GM12864 (cell line): Measurements from ENCODE around the gene CHAF1B.

ENCODE experiments used
- DNase-seq: peaks from one replicate; pipeline ENCODE4 v3.0.0-alpha.2; 2011; ENCODE audit warnings: low read depth
- H3K4me3 ChIP-seq: 2 replicates; pipeline ENCODE4 v1.5.1; 2011; ENCODE audit warnings: mild to moderate bottlenecking, low read depth, low read length, control low read depth
- TF ChIP-seq, protein P1 (sequence below): IDR thresholded peaks from 2 replicates; pipeline ENCODE4 v1.5.1; 2011; ENCODE audit warnings: low read depth, mild to moderate bottlenecking, moderate library complexity, low read length, control low read depth, inconsistent platforms; ENCODE audit errors: missing control alignments

CHAF1B gene

DNA sequence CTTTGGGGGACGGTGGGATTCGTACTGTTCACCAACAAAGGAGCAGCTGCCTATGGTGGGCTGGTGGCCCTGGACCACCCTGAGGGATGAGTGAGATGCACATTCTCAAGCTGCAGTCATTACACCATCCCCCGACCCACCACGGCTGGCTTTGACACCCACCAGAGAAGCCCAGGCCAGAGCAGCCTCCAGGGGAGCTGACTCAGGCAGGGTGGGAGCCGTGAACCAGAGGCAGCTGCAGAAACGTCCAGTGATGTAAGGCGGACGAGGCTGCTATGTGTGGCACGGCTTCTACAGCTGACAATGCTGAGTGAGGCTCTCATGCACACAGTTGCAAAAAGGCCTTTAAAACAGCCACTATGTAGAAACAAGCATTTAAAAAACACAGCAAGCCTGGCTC is 40.1 kb downstream of the CHAF1B start:
- no peak overlapping the region for H3K4me3 ChIP-seq
- no peak for DNase-seq

DNA sequence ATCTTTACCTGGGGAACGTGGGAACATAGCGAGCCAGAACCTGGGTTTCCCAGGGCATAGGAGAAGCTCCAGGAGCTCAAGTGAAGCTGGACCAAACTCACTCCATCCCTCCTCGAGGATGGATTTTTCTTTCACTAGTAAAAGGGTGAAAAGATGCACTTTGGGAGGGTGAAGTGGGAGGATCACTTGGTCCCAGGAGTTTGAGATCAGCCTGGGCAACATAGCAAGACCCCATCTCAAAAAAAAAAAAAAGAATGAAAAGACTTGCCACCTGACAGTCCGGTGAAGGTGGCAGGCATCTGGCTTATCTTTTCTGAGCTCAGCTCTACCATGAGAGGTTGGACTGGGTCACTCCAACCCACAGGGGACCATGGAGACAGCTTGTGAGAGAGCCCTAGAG is 42.3 kb downstream of the CHAF1B start:
- TF ChIP-seq, protein P1, sequence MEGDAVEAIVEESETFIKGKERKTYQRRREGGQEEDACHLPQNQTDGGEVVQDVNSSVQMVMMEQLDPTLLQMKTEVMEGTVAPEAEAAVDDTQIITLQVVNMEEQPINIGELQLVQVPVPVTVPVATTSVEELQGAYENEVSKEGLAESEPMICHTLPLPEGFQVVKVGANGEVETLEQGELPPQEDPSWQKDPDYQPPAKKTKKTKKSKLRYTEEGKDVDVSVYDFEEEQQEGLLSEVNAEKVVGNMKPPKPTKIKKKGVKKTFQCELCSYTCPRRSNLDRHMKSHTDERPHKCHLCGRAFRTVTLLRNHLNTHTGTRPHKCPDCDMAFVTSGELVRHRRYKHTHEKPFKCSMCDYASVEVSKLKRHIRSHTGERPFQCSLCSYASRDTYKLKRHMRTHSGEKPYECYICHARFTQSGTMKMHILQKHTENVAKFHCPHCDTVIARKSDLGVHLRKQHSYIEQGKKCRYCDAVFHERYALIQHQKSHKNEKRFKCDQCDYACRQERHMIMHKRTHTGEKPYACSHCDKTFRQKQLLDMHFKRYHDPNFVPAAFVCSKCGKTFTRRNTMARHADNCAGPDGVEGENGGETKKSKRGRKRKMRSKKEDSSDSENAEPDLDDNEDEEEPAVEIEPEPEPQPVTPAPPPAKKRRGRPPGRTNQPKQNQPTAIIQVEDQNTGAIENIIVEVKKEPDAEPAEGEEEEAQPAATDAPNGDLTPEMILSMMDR = no peak
- no peak overlapping the region for H3K4me3 ChIP-seq
- DNase-seq = no peak

More for the DNA sequence above, 40.1 kb downstream of the CHAF1B start:
- TF ChIP-seq, protein P1 = no peak

DNA sequence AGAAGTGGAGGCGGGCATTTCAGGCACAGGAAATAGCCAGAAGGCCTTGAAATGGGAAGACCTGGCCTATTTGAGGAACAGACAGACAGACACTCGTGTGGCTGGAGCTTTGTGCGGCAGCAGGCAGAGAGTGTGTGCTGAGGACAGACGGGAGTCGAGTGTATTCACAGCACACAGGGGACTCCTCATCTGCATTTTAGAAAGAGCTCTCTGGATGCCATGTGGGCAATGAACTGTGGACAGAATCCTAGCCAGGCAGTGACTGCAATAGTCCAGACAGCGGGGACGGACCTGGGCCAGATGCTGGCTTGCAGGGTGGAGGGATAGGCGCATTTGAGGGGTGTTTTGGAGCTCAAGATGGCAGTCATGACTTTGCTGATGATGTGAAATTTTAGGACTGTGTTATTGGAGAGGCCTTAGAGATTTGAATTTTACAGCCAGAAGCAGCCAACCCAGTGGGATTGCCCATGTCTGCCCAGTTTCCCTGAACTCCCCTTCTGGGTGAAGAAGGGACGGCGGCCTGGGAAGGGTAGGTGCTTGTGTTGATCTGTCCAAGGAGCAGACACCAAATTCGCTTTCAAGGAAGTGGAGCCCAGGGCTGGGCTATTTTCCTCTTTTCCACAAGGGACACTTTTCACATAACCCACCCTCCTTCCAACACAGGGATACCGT is 43.7 kb downstream of the CHAF1B start:
- TF ChIP-seq, protein P1 = no peak
- no peak overlapping the region for H3K4me3 ChIP-seq
- DNase-seq = no peak

DNA sequence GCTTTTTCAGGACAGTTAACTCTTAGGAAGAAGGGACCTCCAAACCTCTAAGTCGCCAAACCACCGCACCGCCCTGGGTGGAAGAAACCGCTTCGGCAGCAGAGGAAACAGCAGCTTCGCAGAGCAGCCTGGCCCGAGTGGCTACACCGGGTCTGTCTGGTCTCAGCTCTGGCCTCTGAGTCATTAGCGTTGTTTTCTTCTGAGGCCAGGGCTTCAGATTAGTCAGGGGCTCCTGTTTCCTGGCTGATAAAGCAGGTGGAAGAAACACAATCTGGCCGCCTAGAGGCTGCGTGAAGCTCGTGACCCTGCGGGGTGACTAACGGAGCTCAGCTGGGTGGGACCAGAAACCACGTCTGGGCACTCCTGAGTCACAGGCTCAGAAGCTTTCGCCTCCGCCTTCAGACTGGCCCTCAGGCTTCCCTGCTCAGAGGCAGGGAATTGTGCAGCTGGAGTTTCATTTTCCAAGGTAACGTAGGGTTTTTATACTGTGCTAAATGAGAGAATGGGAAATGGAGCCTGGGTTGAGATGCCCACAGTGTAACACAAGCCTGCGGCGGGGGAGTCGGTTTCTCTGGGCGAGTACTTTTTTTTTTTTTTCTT is 44.9 kb downstream of the CHAF1B start:
- H3K4me3 ChIP-seq = peak overlapping the region; percentile 28
- TF ChIP-seq, protein P1 = peak; percentile 42
- peak; percentile 49 for DNase-seq

DNA sequence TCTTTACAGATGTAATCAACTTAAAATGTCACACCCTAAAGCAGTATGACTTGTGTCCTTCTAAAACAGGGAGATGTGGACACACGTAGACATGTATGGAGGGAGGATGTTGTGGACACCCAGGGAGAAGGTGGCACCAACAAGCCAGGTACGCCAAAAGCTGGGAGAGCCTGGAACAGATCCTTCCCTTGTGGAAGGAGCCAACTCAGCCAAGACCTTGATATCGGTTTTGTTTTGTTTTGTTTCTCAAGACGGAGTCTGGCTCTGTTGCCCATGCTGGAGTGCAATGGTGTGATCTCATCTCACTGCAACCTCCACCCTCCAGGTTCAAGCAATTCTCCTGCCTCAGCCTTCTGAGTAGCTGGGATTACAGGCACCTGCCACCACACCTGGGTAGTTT is 45.6 kb downstream of the CHAF1B start:
- no peak for DNase-seq
- no peak overlapping the region for H3K4me3 ChIP-seq

DNA sequence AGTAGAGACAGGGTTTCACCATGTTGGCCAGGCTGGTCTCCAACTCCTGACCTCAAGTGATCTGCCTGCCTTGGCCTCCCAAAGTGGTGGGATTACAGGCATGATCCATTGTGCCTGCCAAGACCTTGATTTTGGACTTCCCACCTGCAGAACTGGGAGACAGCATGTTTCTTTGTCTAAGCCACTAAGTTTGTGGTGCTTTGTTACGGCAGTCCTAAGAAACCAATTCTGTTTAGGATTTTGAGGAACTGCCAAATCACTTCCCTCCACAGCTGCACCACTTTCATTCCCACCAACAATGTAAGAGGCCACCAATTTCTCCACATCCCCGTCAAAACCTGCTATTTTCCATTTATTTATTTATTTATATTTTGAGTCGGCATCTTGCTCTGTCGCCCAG is 46.1 kb downstream of the CHAF1B start:
- H3K4me3 ChIP-seq = no peak overlapping the region
- DNase-seq = no peak
- TF ChIP-seq, protein P1 = no peak

More for the DNA sequence above, 45.6 kb downstream of the CHAF1B start:
- TF ChIP-seq, protein P1 = no peak

DNA sequence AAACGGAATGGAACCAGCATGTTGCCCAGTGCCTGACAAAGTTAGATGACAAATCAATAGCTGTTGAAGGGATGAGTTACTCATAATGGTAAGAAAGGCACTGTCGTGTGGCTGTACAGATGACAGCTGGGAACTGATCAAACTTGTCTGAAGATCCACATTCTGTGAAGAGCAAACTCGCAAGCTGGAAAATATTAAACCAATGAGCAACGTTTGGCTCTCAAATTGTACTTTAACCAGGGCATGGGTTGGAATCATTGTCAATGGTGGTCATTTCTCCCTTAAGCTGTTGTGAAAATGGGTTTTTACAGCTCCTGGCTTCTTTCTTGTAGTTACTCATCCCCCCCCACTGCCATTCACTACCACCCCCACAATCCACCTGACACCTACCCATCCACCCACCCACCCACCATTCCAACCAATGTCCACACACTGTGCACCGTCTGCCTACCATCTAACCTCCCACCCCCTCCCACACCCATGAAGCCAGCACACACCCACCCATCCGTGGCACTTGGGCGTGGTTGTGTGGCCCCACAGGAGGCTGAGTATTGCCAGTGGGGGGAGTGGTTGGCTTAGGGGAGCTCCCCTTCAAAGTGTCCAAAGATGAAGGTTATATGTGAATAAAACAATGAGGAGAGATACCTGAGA is 48.0 kb downstream of the CHAF1B start:
- H3K4me3 ChIP-seq = no peak overlapping the region
- TF ChIP-seq, protein P1 = no peak
- DNase-seq = no peak
